Skeletal muscle cell (primary cell): ENCODE measurements around the gene CLEC5A.
A peak's percentile ranks its signal among the peaks of the same experiment; 100 is the strongest.
"Not testable (repeated sequence)": the region's sequence is repeated elsewhere in the genome, so short reads cannot be mapped to it uniquely, and the experiment has no call there.

ENCODE experiments used
- DNase-seq: peaks from one replicate; pipeline ENCODE4 v3.0.0-alpha.2; 2010; ENCODE audit warnings: low read depth
- H3K4me3 ChIP-seq: 2 replicates; pipeline ENCODE4 v1.5.1; 2011; ENCODE audit warnings: low read depth, mild to moderate bottlenecking, control low read depth, low read length, moderate library complexity

The CLEC5A gene

DNA sequence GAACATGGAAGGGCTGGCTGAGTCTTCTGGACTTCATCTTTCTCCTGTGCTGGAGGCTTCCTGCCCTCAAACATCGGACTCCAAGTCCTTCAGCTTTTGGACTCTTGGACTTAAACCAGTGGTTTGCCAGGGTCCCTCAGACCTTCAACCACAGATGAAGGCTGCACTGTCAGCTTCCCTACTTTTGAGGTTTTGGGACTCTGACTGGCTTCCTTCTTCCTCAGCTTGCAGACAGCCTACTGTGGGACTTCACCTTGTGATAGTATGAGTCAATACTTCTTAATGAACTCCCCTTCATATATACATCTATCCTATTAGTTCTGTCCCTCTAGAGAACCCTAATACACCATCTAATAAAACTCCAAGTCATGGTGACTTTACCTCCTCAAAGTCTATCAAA lies 4.0 kb upstream of the CLEC5A start:
- H3K4me3 ChIP-seq = no peak overlapping the region
- no peak for DNase-seq

DNA sequence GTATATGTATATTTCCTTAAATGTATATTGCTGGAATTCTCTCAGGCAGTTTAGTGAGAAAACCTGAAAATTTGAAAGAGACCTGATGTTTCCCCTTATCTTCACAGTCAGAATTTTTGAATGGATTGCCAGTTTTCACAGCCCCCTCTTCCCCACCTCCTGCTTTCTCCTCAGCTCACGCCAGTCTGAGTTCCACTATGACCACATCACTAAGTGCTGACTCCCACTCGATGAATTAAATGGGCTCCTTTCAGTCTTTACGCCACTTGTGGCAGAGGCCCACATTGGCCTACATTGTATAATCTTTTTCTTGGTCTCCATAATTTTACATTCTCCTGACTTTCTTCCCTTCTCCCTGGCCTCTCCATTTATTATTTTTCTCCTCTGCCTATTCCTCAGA lies 3.1 kb upstream of the CLEC5A start:
- H3K4me3 ChIP-seq = no peak overlapping the region
- DNase-seq = no peak

DNA sequence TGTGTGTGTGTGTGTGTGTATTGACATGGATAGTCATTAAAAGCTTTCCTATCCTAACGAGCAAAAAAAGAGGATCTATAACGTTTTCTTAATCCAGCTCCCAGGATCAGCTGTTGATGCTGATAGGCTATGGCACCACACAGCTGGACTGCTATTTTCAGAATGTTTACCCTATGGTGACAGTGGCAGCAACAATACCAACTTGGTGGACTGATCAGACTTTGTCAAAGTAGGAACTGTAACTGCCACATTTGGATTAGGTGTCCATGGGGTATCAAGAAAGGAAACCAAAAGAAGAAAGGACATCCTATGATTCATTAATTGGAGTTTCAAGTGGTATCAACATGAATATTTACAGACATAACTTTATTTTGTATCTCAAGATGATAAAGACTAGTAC lies 2.7 kb upstream of the CLEC5A start:
- DNase-seq = no peak
- no peak overlapping the region for H3K4me3 ChIP-seq

DNA sequence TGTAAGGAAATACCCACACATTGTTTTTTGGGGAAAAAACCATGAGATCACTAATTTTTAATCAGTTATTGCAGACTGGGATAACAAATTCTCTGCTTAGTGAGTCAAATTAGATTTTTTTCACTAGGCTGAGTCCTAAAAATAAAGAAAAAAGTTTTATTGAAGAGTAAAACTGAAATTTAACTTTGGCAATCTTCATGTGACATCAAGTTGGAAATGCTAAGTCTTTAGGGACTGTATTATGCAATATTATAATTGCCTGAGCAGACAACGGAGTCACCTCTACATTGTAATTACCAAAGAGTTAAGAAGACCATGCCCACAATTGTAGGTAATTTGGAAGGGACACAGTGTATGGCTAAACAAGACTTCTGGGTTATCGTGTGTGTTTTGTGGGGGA lies 2.2 kb upstream of the CLEC5A start:
- no peak for DNase-seq

DNA sequence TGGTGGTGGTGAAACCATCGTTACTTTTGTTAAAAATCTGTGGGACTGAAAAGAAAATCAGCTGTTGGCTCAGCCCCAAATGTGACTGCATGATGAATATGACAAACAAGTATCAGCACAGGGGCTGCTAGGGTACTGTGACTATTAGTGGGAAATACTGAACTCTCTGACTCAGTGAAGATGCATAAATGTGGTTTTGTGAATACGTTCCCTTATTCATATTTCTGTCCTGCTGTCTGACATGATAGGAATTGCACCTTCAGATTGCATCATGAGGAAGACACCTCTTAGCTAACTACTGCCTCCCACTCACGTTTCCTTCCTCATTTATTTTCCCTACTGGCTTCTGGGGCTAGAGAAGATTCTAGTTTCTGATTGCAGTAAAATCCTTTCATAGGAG lies 1.4 kb downstream of the CLEC5A start:
- peak; percentile 18 for DNase-seq
- H3K4me3 ChIP-seq = no peak overlapping the region

More for the DNA sequence above, 2.2 kb upstream of the CLEC5A start:
- H3K4me3 ChIP-seq = no peak overlapping the region

DNA sequence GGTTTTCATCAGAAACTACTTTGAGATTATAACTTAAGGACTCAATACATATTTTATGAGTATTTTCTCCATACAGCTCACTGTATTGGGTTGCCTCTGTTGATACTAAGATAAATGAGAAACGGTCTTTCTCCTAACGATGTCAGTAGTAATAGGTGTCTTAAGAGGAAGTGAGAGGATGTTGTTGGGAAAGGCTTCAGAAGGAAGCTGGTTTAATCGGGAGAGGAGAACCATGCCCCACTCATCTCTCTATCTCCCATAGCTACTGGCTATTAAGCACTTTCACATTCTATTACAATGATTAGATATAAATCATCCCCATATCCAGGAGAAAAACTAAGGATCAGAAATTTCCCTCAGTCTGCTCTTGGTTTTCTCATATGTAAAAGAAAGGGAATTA lies 2.0 kb downstream of the CLEC5A start:
- no peak overlapping the region for H3K4me3 ChIP-seq
- DNase-seq = no peak

DNA sequence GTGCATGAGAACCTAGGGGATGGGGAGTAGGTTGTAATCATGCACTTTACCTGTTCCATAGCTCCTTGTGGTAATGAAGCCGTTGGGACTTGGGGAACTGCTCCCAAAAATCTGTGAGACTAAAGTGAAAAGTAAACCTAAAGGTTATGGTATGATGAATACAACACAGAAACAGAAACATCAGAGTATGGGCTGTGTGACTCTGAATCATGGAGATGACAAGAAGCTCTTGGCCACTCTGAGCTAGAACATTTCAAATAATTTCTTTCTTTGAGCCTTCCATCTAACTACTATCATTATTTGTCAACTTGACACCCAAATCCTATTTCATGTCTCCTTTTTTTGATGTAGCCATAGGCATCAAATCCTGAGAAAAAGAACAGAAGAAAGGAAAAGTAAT lies 2.9 kb downstream of the CLEC5A start:
- H3K4me3 ChIP-seq = no peak overlapping the region
- DNase-seq = no peak

DNA sequence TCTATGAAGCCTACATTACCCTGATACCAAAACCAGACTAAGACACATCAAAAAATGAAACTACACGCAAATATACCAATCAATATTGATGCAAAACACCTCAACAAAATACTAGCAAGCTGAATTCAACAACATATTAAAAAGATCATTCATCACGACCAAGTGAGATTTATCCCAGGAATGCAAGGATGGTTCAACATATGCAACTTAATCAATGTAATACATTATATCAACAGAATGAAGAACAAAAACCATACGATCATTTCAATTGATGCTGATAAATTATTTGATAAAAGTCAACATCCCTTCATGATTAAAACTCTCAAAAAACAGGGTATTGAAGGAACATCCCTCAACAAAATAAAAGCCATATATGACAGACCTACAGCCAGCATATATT lies 5.7 kb downstream of the CLEC5A start:
- no peak for DNase-seq
- H3K4me3 ChIP-seq = no peak overlapping the region

DNA sequence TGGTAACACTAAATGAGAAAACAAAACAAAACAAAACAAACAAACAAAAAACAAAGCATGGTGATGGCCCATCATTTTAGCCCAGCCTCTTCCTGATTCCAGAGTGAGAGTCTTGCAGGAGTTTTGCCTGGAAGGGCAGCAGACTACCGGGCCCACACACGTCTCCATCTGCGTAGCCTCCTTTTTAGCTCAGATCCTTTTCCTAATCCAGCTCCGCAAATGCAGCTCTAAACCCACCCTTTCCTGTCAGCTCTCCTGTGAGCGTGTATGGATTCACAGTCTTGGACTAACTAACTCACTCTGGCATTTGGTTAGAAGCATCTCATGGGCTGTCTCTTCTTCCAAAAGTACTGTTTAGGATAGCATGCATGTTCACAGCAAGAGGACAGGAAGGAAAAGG lies 16.6 kb downstream of the CLEC5A start:
- no peak for DNase-seq
- H3K4me3 ChIP-seq = no peak overlapping the region

DNA sequence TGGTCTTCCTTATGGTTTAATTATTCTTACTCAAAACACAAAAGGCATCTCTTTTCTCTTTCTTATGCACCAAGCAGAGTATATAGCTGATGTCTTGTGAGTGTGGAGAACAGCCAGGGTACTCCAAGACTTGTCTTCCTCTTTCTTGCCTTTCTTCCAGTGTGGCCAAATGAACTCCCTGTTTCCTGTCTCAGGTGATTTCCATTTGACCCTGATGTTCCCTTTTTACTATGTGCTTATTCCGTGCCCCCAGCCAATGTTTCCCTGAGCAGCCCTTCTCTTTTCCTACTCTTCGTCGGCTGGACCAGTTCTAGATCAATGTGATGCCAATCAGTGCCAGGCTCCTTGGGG lies 18.0 kb downstream of the CLEC5A start:
- no peak for DNase-seq

DNA sequence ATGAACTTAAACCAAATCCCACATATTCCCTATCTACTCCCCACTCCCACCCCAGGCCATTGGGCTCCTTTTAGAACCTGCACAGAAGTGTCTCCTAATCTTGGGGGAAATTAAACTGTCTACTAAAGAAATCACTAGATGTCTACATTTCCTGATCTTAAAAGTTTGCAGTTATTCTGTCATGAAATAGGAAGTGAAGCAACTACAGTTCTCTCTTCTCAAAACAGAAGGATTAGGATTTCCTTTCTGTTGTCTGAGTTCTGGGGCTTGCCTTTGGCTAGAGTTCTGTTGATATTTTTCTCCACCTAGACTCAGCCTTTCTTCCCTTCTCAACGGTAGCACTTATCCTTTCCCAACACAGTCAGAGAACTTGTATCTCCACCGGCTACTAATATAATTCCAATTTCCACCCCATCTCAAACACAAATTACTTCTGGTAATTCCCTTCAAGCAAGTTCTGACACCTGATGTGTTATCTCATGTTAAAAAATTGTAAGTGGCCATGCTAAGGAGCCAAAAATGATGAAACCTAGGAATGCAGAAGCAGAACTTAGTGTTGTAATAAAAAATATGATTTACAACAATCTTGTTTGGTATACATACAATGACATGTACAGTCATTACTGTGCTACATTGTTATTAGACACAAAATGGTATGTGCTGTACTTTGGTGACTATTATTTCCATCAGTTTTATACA lies 18.5 kb downstream of the CLEC5A start:
- H3K4me3 ChIP-seq = no peak overlapping the region
- DNase-seq = no peak

More for the DNA sequence above, 18.0 kb downstream of the CLEC5A start:
- H3K4me3 ChIP-seq = no peak overlapping the region

DNA sequence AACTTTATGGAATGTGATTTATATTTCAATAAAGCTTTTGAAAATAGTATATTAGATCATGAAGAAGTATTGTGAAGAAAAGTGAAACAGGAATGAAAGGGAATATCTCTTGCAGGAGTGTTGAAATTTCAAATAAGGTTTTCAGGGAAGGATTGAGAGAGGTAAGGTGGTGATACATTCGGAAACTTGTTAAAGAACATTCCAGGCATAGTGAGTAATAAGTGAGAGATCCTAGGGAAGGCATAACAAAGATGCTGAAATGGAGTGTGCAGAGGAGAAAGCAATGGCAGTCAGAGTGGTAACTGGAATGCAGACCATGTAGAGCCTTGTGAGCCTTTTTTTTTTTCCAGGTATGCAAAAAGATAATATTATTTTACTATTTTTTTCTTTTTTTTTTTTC lies 26.5 kb downstream of the CLEC5A start:
- H3K4me3 ChIP-seq = no peak overlapping the region
- DNase-seq = no peak

DNA sequence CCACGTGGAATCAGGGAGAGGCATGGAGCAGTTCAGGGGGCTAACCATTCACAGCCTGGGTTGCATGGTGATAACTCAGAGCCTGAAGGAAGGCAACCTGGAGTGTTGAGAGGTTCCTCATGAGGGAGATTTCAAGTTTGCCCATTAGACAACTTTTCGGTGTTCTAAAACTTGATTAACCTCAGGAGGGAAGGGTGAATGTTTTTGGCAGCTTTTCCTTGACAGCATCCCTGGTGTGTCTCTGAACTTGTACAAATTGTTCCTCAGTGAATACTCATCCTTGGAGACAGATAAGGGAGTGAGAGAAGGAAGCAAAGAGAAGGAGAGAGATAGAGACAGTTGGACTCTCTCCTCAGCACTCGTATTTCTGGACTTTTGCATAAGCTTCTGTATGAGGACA lies 30.7 kb downstream of the CLEC5A start, which contains the start of gene OR9A4:
TSS of gene OR9A4 (plus strand) at position 301 of the 400 bp plus-strand sequence. CDS start 2,477 bp downstream, outside the sequence.
- DNase-seq = no peak
- H3K4me3 ChIP-seq = no peak within 1 kb of the TSS

DNA sequence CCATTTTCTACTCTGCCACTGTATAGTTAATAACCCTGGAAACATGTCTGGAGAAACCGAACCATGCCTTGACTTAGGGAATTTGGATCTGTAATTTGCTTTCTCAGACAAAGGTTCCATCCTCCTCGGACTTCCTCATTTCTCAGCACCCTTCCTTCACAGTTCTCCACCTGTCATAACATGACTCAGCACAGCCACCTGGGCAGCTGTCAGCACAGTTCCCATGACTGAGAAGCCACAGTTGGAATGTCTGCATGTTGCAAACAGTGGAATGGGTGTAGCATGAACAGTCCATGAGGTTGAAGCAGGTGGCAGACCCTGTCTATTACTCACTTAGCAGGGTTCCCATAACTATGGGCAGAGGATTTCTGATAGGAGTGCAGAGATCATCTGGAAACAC lies 31.2 kb downstream of the CLEC5A start:
- no peak for DNase-seq
- no peak overlapping the region for H3K4me3 ChIP-seq

DNA sequence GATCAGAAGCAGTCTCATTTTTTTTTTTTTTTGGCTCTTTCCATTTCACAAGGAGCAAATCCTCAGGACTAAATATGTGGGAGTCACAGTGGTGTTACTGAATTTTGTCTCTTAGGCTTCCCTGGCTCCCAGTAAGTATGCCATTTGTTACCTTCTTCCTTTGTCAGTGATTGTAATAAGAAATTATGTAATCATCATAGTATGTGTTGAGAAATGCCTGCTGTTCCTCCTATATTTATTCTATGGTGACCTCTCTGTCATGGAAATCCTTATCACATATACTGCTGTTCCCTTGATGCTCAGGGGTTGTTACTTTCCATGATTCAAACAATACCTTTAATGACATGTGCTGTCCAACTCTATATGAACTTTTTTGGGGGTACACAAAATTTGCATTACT lies 35.4 kb downstream of the CLEC5A start:
- no peak for DNase-seq
- H3K4me3 ChIP-seq = no peak overlapping the region

DNA sequence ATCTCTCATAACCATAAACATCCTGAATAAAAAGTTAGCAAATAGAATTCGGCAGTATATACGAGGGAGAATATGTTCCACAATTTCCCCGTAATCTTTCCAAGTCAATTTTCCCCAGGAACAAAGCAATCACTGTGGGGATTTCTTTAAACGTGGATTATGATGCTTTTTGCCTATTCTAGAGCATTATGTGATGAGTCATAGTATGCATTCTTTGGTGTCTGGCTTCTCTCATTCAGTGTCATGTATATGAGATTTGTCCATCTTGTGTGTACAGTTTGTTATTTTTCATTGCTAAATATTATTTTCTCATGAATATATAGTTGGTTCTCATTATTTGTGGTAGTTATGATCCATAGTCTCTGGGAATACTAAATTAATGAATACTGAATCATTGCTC lies 40.5 kb downstream of the CLEC5A start:
- no peak for DNase-seq
- no peak overlapping the region for H3K4me3 ChIP-seq

DNA sequence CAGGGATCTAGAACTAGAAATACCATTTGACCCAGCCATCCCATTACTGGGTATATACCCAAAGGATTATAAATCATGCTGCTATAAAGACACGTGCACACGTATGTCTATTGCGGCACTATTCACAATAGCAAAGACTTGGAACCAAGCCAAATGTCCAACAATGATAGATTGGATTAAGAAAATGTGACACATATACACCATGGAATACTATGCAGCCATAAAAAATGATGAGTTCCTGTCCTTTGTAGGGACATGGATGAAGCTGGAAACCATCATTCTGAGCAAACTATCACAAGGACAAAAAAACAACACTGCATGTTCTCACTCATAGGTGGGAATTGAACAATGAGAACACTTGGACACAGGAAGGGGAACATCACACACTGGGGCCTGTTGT lies 47.4 kb downstream of the CLEC5A start:
- not testable (repeated sequence) for DNase-seq

DNA sequence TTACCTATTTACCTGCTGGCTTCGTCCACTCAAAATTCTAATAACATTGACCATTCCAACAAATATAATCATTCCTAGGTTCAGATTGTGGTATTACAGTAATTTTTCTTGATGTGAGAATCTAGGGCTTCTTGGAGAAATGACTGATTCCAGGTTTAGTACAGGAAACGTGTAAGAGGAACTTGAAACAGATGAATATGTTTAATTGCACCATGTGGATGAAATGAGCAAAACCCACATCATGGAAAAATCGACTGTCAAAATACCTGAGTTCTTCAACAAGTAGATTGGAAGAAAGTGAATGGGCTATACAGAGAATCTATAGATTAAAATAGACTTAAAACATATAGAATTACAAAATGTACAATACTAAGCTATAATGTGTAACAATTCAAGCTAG lies 55.4 kb downstream of the CLEC5A start:
- H3K4me3 ChIP-seq = no peak overlapping the region
- no peak for DNase-seq

More for the DNA sequence above, 47.4 kb downstream of the CLEC5A start:
- not testable (repeated sequence) for H3K4me3 ChIP-seq

DNA sequence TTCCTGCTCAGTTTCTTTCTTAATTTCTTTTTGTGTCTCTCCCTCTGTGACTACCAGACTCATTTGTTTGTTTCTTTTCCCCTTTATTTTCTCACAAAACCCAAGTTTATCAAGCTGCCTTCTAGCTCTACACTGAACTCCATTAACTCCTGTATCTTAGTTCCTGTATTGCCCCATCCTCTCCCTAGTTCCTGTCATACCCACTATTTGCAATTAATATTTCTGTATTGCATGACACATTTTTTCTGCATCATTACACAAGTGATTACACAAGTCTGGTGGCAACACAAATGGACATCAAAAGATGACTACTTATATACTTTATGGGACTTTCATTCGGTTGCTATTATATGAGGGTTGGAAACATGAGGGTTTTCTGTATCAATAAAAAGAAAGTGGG lies 57.5 kb downstream of the CLEC5A start:
- DNase-seq = no peak
- H3K4me3 ChIP-seq = no peak overlapping the region

DNA sequence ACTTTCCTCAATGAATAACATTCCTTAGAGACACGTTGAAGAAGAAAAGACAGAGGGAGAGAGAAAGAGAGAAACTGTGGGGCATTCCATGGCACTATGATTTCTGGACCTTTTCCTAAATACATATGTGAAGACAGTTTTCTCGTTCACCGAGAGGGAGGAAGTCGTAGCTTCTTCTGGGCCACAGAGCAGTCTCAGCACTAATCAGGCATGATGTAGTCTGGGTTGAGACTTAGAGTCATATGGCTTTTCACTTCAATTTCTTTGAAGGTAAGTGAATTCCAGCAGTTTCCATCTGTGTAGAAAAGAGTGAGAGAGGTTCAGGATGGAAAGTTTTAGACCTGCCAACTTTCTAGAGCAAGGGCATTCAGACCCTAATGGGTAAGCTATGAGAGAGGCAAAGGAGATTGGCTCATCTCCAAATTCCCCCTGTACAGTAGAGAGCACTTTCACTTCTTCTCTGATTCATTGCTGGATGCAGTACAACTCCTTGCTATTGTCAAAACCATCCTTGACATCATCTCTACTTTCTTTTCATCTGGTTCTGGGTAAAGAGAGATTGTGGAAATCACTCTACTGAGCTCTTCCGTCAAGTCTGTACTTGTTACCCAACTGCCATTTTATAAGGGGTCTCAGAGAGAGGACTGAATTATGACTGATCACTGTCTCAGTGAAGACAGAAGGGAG lies 62.1 kb downstream of the CLEC5A start:
- no peak for DNase-seq
- H3K4me3 ChIP-seq = no peak overlapping the region

DNA sequence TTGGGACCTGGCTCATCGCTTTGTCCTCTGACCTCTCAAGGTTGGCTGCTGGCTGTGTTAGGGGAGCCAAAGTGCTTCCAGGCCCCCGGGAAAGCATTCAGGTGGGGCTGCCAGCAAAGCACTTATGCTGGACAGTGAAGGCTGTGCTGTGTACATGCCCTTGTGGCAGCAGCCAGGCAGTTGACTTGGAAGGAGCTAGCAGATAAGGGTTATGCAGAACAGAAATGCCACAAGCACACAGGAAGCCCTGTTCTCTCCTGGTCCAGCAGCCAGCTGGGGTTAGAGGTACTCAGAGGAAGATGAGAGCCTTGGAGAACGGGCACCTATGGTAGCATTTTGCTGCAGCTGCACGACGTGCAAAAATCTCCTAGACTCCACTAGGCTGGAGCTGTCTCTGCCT lies 65.8 kb downstream of the CLEC5A start:
- no peak for DNase-seq
- no peak overlapping the region for H3K4me3 ChIP-seq
